HG02798 (cell line): ENCODE results near the gene CLEC17A.

Experiments used
- ATAC-seq: cut with Tn5 transposase; IDR thresholded peaks from one replicate; pipeline ENCODE4 v1.9.1; 2021; ENCODE audit warnings: mild to moderate bottlenecking; ENCODE audit not compliant: unreplicated experiment, poor library complexity

Gene CLEC17A

DNA sequence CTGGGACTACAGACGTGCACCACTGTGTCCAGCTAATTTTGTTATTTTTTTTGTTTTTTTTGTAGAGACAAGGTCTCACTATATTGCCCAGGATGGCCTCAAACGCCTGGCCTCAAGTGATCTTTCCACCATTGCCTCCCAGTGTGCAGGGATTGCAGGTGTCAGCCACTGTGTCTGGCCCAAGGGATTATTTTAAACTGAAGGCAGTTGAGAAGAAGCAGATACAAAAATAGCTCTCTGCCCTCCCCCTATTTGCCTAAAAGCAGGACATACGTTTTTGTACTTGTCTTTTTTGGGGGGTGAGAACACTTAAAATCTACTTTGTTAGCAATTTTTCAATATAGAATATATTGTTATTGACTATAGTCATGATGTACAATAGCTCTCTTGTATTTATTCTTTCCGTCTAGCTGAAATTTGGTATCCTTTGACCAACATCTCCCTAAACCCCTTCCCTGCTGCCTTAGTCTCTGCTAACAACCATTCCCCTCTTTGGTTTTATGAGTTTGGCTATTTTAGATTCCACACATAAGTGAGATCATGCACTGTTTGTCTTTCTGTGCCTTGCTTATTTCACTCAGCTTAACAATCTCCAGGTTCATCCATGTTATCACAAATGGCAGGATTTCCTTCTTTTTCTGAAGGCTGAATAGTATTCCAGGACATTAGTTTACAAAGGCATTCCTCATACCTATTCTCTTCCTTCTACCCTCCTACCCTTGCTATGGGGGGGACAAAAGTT, 56.8 kb downstream of the CLEC17A start:
- no peak for ATAC-seq

DNA sequence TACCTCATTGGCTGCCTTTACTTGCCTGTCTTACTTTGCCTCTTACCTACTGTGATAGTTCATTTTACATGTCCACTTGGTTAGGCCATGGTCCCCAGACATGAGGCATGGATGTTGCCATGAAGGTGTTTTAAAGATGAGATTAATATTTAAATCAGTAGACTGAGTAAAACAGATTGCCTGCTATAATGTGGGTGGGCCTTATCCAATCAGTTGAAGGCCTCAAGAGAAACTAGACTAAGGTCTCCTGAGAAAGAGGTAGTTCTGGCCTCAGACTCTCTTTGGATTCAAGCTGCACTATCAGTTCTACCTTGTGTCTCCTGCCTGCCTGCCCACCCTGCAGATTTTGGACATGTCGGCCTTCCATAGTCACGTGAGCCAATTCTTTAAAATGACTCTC, 65.6 kb downstream of the CLEC17A start:
- ATAC-seq: no peak

DNA sequence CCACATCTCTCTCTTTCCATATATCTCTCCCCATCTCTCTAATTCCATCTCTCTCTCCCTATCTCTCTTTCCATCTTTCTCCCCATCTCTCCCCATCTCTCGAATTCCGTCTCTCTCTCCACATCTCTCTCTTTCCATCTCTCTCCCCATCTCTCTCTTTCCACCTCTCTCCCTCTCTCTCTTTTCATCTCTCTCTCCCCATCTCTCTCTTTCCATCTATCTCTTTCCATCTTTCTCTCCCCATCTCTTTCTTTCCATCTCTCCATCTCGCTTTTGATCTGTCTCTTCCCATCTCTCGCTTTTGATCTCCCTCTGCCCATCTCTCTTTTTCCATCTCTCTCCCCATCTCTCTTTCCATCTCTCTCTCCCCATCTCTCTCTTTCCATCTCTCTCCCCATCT, 66.1 kb downstream of the CLEC17A start:
- ATAC-seq: no peak

DNA sequence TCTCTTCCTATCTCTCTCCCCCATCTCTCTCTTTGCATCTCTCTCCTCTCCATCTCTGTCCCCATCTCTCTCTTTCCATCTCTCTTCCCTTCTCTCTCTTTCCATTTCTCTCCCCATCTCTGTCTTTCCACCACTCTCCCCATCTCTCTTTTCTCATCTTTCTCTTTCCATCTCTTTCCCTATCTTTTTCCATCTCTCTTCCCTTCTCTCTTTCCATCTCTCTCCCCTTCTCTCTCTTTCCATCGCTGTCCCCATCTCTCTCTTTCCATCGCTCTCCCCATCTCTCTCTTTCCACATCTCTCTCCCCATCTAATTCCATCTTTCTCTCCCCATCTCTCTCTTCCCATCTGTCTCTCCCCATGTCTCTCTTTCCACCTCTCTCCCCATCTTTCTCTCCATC, 67.3 kb downstream of the CLEC17A start:
- no peak for ATAC-seq

DNA sequence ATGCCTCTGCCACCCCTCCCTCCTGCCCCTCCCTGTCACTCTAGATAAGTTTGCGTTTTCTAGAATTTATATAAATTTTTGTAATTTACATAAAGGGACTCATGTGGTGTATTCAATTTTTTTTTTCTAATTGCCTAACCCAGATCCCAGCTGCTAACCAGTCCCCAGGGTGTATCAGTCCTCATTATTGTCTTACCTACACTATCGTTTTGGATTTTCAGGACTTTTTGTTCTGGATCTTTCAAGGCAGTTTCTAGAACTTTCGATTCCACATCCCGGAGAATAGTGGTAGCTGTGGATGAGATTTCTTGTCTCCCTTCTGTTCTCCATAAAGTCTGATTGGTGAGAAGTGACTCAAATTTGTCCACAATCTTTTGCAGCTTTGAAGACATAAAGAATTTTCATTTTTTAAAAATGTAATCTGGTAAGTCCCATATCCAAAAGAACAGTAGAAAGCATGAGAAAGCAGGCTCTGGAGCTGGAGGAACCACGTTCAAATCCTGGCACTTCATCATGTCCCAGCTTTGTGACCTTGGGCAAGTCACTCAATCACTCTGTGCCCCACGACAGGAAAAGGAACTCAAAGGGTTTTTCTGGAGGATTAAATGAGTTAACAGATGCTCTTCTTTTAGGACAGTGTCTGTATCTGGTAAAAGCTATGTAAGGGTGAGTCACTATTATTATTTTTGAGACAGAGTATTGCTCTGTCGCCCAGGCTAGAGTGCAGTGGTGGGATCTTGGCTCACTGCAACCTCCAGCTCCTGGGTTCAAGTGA, 72.1 kb downstream of the CLEC17A start:
- ATAC-seq: no peak

DNA sequence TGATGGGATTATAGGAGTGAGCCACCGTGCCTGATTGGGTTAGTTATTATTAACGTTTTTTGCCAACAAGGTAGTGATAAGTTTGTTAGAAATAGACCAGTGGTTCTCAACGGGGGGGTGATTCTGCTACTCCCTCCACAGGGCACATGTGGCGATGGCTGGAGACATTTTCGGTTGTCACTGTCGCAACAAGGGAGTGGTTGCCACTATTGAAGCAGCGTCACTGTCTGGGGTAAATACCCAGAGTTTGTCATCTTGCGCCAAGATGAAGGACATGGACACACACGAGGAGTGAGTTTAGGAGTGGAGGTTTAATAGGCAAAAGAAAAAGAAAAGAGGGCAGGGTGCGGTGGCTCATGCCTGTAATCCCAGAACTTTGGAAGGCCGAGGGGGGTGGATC, 72.8 kb downstream of the CLEC17A start:
- ATAC-seq: no peak

- no peak for ATAC-seq
Observed at GRCh38 chr19:14659874-14660489, 77.1 kb downstream of the CLEC17A start.

DNA sequence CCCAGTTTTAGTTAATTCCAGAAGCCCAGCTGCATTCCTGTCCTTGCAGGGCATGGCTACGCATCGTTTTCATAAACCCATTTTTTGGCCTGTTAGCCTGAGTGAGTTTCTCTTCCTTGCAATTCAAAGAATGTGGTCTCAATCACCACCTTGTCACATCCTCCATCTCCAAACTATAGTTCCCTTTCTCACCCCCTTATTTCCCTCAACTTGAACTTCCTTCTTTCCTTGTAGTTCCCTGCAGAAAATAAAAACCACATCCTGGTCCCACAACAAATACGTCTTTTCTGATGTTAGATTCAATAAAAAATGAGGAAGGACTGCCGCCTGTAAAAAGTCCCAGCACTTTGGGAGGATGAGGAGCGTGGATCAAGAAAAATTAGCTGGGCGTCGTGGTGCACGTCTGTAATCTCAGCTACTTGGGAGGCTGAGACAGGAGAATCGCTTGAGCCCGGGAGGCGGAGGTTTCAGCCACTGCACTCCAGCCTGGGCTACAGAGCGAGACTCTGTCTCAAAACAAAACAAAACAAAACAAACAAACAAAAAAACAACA, 78.6 kb downstream of the CLEC17A start:
- ATAC-seq: no peak
